ENCODE results near the gene IGF2.

DNA sequence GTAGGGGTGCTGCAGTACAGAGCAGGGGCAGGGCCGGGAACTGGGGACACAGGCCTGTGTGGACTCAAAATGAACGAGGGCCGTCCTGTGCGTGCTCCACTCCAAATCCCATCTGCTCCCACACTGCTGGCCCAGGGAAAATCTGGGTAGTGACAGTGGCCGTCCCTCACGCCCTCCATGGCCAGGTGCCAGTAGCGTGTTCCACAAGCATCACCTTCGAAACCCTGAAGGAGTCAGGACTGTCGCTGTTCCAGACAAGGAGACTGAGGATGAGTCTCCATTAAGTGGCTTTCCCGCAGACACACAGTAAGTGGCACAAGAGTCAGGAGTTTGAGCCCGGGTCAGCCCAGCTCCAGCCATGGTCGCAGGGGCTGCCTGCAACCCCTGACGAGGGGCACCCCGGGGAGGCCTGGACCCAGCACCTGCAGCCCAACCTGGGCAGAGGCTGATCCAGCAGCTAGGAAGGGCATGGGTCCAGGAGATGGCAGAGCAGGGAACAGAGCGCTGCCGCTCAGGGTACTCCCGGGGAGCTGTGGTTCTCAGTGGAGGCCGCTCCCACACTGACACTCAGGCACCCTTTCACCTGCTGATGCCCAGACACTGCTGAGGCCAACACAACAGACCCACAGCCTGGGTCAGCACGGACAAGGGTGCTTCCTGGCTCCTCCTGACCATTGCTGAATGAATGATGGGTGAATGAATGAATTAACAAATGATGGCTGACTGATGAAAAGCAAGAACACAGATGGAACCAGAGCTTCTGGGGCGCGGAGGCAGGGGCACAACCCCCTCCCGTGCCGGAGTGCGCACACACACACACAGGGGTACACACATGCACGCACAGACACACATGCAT is 35.3 kb downstream of the IGF2 start:
- TF ChIP-seq CTCF (IDR thresholded peaks at IDR 0.05) (no peak), POLR2A (IDR thresholded peaks at IDR 0.05) (no peak)

Data from thyroid gland (tissue), 4 donors.